Upper lobe of left lung (tissue), 4 donors: ENCODE measurements around the gene GUCY1A1.

ENCODE experiments used
- POLR2A ChIP-seq, 4 donors: fragments of 450-650 bp; IDR thresholded peaks; one replicate each; pipeline ENCODE4 v1.5.1; 2016 to 2017; ENCODE audit warnings: antibody characterized with exemption in 4 of 4, mild to moderate bottlenecking in 2 of 4
- TF ChIP-seq, protein P1 (sequence below), 6 experiments: fragments of 450-650 bp in 4 of 6; fragments of 200-600 bp in 2 of 6; sonication (generic) in 2 of 6; IDR thresholded peaks; one replicate each; pipeline ENCODE4 v1.5.1; 2016 to 2019; ENCODE audit warnings: antibody characterized with exemption in 6 of 6

DNA sequence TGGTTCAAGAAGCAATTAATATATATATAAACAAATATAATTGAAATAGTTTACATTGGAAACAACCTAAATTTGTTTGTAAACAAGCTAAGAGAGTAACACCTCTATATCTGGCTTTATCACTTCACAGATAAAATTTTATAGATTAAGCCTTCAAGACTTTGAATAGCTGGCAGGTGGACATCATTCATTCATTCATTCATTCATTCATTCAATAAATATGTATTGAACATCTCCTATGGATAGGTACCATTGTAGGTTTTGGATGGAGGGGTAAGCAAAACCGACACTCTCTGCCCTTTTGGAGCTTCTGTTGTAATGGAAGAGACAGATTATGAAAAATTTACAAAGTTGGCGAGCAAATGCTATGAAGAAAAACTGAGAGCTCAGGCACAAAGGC is 35.2 kb downstream of the GUCY1A1 start:
- TF ChIP-seq, protein P1, sequence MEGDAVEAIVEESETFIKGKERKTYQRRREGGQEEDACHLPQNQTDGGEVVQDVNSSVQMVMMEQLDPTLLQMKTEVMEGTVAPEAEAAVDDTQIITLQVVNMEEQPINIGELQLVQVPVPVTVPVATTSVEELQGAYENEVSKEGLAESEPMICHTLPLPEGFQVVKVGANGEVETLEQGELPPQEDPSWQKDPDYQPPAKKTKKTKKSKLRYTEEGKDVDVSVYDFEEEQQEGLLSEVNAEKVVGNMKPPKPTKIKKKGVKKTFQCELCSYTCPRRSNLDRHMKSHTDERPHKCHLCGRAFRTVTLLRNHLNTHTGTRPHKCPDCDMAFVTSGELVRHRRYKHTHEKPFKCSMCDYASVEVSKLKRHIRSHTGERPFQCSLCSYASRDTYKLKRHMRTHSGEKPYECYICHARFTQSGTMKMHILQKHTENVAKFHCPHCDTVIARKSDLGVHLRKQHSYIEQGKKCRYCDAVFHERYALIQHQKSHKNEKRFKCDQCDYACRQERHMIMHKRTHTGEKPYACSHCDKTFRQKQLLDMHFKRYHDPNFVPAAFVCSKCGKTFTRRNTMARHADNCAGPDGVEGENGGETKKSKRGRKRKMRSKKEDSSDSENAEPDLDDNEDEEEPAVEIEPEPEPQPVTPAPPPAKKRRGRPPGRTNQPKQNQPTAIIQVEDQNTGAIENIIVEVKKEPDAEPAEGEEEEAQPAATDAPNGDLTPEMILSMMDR (IDR thresholded peaks at IDR 0.05): no peak
- TF ChIP-seq POLR2A (IDR thresholded peaks at IDR 0.05): no peak
